A673 (cell line): ENCODE measurements around the gene BRPF3. TPM values are rescaled to one million over a fixed set of nuclear protein-coding genes. Genes with fewer than 3 reads are reported as not detected.

ENCODE experiments used
- BruUV-seq: library from RNA; stranded (reverse); fragments of 400-500 nt; replicated peaks from 2 replicates; lab custom pipeline; 2021; lab: Mats Ljungman, UMichigan
- CTCF ChIA-PET: fragments of 300-600 bp; sonication (Branson Sonifier 250); formaldehyde crosslinking; loops from one replicate; lab custom pipeline; 2022; ENCODE audit warnings: antibody characterized with exemption; lab: Charles Lee
- POLR2A ChIA-PET: fragments of 300-600 bp; sonication (Branson Sonifier 250); formaldehyde crosslinking; loops from one replicate; lab custom pipeline; 2022; ENCODE audit warnings: antibody characterized with exemption; ENCODE audit not compliant: low non-redundant PET; lab: Charles Lee
- DNase-seq: peaks from one replicate; pipeline ENCODE4 v3.0.0-alpha.2; 2015; ENCODE audit warnings: low spot score
- H3K27ac ChIP-seq: fragments of 200-600 bp; sonication (generic); 2 replicates; pipeline ENCODE4 v1.5.1; 2016; ENCODE audit warnings: mixed run types, low read depth, mild to moderate bottlenecking, mixed read lengths, antibody characterized with exemption, low read length; ENCODE audit not compliant: poor library complexity, severe bottlenecking
- H3K27me3 ChIP-seq: fragments of 200-600 bp; sonication (generic); replicated peaks from 2 replicates; pipeline ENCODE4 v1.6.1; 2017; ENCODE audit warnings: mixed run types, low read depth, mild to moderate bottlenecking, mixed read lengths, antibody characterized with exemption, low read length; ENCODE audit not compliant: insufficient read depth, poor library complexity
- H3K36me3 ChIP-seq: fragments of 200-600 bp; sonication (generic); 2 replicates; pipeline ENCODE4 v1.6.1; 2016; ENCODE audit warnings: mixed run types, mild to moderate bottlenecking, mixed read lengths, antibody characterized with exemption, low read length; ENCODE audit not compliant: insufficient read depth, poor library complexity, severe bottlenecking
- H3K4me1 ChIP-seq: fragments of 200-600 bp; sonication (generic); 2 replicates; pipeline ENCODE4 v1.6.1; 2017; ENCODE audit warnings: mixed run types, mild to moderate bottlenecking, mixed read lengths, antibody characterized with exemption, low read length; ENCODE audit not compliant: insufficient read depth, poor library complexity, severe bottlenecking
- H3K4me3 ChIP-seq: fragments of 200-600 bp; sonication (generic); 2 replicates; pipeline ENCODE4 v1.5.1; 2016; ENCODE audit warnings: low read depth, mixed run types, mild to moderate bottlenecking, mixed read lengths, low read length; ENCODE audit not compliant: poor library complexity, severe bottlenecking
- H3K9me3 ChIP-seq: fragments of 200-600 bp; sonication (generic); 2 replicates; pipeline ENCODE4 v1.6.1; 2016; ENCODE audit warnings: mixed run types, low read depth, mild to moderate bottlenecking, mixed read lengths, antibody characterized with exemption, low read length; ENCODE audit not compliant: poor library complexity, severe bottlenecking
- CTCF ChIP-seq: fragments of 300-800, 200-600 bp; sonication (generic); conservative IDR thresholded peaks from 2 replicates; pipeline ENCODE4 v1.5.1; 2017; ENCODE audit warnings: low read depth, mild to moderate bottlenecking, antibody characterized with exemption, low read length, moderate library complexity, mixed read lengths
- EZH2 ChIP-seq: fragments of 200-600 bp; sonication (generic); IDR thresholded peaks from 2 replicates; pipeline ENCODE4 v1.6.1; 2017; ENCODE audit warnings: borderline replicate concordance, low read depth, mild to moderate bottlenecking, mixed read lengths, antibody characterized with exemption, low read length; ENCODE audit not compliant: poor library complexity, severe bottlenecking
- intact Hi-C: fragments of 100-400 bp; cut with micrococcal nuclease; formaldehyde crosslinking; loops from one replicate; pipeline ENCODE4 v1.10.0; 2022; ENCODE audit not compliant: unreplicated experiment
- total RNA-seq: library from RNA; stranded (reverse); gene quantifications from 2 replicates; pipeline ENCODE4 v1.2.3, GENCODE V29; 2021

The BRPF3 gene
- total RNA-seq, 1 experiment from 2014 or later, result 39.3 TPM

GRCh38 chr6:36248980-36249379 lies 52.4 kb downstream of the BRPF3 start:
- TF ChIP-seq EZH2 (no peak), CTCF (no peak)
- ChIA-PET CTCF (no interaction called here), POLR2A (no interaction called here)
- Histone ChIP-seq H3K36me3 (no peaks in the 10 kb centered on the region), H3K27ac (no peak overlapping the region), H3K9me3 (no peaks in the 10 kb centered on the region), H3K4me3 (no peak overlapping the region), H3K4me1 (no peaks in the 10 kb centered on the region), H3K27me3 (no peaks in the 10 kb centered on the region)
- no TSS peak for BruUV-seq
- intact Hi-C loops, result no loop called here
- no peak for DNase-seq

DNA sequence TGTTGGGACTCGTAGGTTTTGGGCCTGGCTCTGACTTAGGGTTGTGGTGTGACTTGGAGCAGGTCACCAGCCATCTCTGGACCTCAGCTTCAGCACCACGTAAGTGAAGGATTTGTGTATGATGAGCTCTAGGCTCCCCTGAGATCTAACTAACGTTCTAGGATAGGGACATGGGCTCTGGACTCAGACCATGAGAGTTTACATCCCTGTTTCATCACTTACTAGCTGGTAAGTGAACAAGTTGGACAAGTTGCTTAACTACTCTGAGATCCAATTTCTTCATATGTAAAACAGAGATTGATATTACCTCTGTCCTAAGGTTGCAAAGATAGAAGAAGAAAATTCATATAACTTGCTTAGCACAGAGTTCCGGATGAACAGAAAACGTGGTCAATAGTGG lies 53.0 kb downstream of the BRPF3 start:
- Histone ChIP-seq H3K36me3 (no peaks in the 10 kb centered on the region), H3K4me3 (no peak overlapping the region), H3K9me3 (no peaks in the 10 kb centered on the region), H3K27ac (no peak overlapping the region), H3K4me1 (no peaks in the 10 kb centered on the region), H3K27me3 (no peaks in the 10 kb centered on the region)
- CTCF ChIA-PET, result no interaction called here
- intact Hi-C loops, result no loop called here
- DNase-seq, result no peak
- POLR2A ChIA-PET, result no interaction called here
- TF ChIP-seq CTCF (no peak), EZH2 (no peak)
- no TSS peak for BruUV-seq

DNA sequence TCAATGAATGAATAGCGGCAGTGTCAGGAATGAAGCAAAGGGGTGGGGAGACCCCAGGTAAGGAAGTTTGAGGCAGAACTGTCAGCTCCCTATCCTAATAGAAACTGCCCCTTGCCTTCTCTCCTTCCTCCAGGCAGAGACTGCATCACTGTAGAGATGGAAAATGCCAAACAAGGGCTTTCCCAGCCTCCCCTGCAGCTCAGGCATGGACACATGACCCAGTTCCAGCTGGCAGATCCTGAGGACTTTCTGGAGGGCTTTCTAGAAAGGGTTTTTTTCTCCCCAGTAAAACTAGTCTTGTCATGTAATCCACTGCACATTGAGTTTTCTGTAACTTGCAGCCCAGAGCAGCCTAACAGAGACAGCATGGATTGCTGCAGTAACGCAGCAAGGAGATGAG lies 55.5 kb downstream of the BRPF3 start:
- H3K4me1 ChIP-seq, result no peaks in the 10 kb centered on the region
- no peak for DNase-seq
- no peaks in the 10 kb centered on the region for H3K27me3 ChIP-seq
- TF ChIP-seq CTCF (no peak), EZH2 (no peak)
- BruUV-seq, result no TSS peak
- ChIA-PET POLR2A (no interaction called here), CTCF (no interaction called here)
- H3K9me3 ChIP-seq, result no peaks in the 10 kb centered on the region
- no peaks in the 10 kb centered on the region for H3K36me3 ChIP-seq
- no peak overlapping the region for H3K4me3 ChIP-seq
- no peak overlapping the region for H3K27ac ChIP-seq
- intact Hi-C loops, result no loop called here
